ENCODE data around the gene MCUB.

GRCh38 chr4:109610489-109610888 lies 50.4 kb downstream of the MCUB start:
- TF ChIP-seq CTCF (tag by site-specific recombination; IDR thresholded peaks at IDR 0.05): no peak
- TF ChIP-seq ZNF792 (tag by site-specific recombination; IDR thresholded peaks at IDR 0.05): no peak
- no peak for TF ChIP-seq ZNF560 (tag by site-specific recombination; IDR thresholded peaks at IDR 0.05; ENCODE audit: borderline replicate concordance)
- TF ChIP-seq ZNF585B (tag by site-specific recombination; IDR thresholded peaks at IDR 0.05): no peak
- TF ChIP-seq YY1 (tag by site-specific recombination; IDR thresholded peaks at IDR 0.05): no peak
- TF ChIP-seq, protein P1, sequence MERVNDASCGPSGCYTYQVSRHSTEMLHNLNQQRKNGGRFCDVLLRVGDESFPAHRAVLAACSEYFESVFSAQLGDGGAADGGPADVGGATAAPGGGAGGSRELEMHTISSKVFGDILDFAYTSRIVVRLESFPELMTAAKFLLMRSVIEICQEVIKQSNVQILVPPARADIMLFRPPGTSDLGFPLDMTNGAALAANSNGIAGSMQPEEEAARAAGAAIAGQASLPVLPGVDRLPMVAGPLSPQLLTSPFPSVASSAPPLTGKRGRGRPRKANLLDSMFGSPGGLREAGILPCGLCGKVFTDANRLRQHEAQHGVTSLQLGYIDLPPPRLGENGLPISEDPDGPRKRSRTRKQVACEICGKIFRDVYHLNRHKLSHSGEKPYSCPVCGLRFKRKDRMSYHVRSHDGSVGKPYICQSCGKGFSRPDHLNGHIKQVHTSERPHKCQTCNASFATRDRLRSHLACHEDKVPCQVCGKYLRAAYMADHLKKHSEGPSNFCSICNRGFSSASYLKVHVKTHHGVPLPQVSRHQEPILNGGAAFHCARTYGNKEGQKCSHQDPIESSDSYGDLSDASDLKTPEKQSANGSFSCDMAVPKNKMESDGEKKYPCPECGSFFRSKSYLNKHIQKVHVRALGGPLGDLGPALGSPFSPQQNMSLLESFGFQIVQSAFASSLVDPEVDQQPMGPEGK (tag by site-specific recombination; IDR thresholded peaks at IDR 0.05): no peak
- no peak for TF ChIP-seq ZNF146 (tag by site-specific recombination; IDR thresholded peaks at IDR 0.05)
